HFFc6 (cell line): ENCODE measurements around the gene RIPOR1. TPM values are rescaled to one million over a fixed set of nuclear protein-coding genes. Genes with fewer than 3 reads are reported as not detected.

Experiments used
- DNase-seq: peaks from one replicate; pipeline ENCODE4 v3.0.0-alpha.2; 2018
- H3K27ac Mint-ChIP-seq: 2 replicates; pipeline ENCODE4 v1.8.0; 2020; ENCODE audit warnings: mild to moderate bottlenecking, mixed read lengths
- H3K27me3 Mint-ChIP-seq: 2 replicates; pipeline ENCODE4 v1.8.0; 2021; ENCODE audit warnings: mild to moderate bottlenecking, moderate library complexity, mixed read lengths; ENCODE audit not compliant: insufficient read depth
- H3K36me3 Mint-ChIP-seq: 2 replicates; pipeline ENCODE4 v1.8.0; 2021; ENCODE audit warnings: low read depth, mixed read lengths
- H3K4me1 Mint-ChIP-seq: 2 replicates; pipeline ENCODE4 v1.8.0; 2020; ENCODE audit warnings: low read depth, mixed read lengths
- H3K4me3 Mint-ChIP-seq: 2 replicates; pipeline ENCODE4 v1.8.0; 2020; ENCODE audit warnings: mild to moderate bottlenecking, moderate library complexity, mixed read lengths
- H3K9me3 Mint-ChIP-seq: 2 replicates; pipeline ENCODE4 v1.8.0; 2020; ENCODE audit warnings: mild to moderate bottlenecking, mixed read lengths
- CTCF ChIP-seq: fragments of 200-600 bp; sonication (generic); IDR thresholded peaks from 2 replicates; pipeline ENCODE4 v1.5.0; 2021; ENCODE audit warnings: antibody characterized with exemption, mild to moderate bottlenecking
- total RNA-seq, 6 experiments: library from RNA; stranded (reverse); fragmentation: NEBNext Ultra II Directional; extraction: Animal tissue kit (Norgen Biotek cat#: 25700); gene quantifications; 2 replicates in 1 of 6; 3 replicates in 5 of 6; pipeline ENCODE4 v1.2.3, GENCODE V29; 2021

The RIPOR1 gene
- total RNA-seq, 6 experiments from 2014 or later: 72.2 to 101 (median 82.9) TPM

DNA sequence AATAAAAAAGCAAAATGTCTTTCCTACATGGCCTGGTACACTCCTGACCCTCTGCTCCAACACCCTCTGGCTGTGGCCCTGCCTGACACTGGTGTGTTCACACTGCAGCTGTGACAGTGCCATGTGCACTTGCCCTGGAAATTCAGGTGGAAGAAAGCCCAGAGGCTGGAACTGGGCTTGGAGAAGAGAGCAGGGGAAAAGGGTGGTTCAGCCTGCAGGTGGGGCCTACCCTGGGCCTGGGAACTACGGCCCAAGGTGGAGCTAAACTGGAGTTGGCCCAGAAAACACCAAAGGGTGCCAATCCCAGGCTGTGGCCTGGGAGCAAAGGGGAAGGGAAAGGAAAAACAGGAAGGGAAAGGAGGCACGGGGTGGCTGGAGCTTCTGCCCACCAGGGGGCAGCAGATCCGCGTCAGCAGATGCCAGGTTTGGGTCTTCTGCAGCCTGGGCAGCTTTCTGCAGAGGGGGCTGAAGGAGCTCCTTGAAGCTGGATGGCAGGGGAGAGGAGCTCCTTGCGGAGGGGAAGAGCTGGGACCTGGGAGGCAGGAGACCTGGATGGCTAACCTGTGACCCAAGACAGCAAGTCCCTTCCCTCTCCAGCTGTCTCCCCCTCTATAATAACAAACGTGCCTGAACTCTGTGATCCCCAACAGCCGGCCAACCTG, 18.3 kb downstream of the RIPOR1 start:
- Mint-ChIP-seq H3K4me1 (peaks cover 13% of the 10 kb centered on the region), H3K27ac (peak overlapping the region; percentile 40; the same call in 1 of the 2 replicates), H3K9me3 (no peaks in the 10 kb centered on the region), H3K4me3 (no peak overlapping the region), H3K36me3 (peaks cover 7% of the 10 kb centered on the region), H3K27me3 (no peaks in the 10 kb centered on the region; the same call in 1 of the 2 replicates)
- DNase-seq: peak; percentile 44
- peak; percentile 98 for TF ChIP-seq CTCF

DNA sequence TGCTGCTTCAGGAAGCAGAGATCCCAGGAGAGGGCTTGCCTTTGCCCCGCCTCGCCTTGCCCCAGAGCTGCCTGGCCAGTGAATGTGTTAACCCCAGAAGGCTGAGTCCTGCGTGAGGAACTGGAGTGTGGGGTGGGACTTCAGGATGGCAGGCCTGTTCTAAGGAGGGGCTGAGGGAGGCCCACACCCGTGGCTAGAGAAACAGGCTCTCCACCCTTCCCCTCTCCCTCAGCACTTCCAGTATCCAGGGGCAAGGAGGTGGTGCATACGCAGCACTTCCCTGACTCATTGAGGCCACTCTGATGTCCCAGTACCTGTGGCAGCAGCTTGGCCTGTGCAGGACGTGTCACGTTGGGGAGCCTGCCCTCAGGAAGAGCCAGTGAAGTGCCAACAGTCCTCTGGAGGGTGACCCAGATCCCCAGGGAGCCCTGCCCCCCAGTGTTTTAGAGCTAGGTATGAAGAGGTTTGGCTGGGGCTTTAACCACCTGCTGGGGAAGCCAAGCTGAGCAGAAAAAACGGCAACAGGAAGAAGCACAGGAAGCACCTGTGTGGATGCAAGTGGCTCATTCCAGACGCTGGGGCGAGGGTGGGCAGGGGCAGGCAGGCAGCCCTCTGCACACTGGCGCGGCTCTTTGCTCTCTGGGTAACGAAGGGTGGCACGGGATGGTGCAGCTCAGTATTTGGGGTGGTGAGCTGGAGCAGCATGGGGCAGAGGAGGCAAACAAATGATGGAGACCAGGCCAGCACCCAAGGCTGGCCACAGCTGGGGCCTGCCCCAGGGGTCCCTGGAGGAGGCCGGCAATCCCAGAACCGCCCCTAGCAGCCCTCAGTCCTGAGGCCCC, 19.0 kb downstream of the RIPOR1 start:
- Mint-ChIP-seq H3K4me1 (peaks cover 6% of the 10 kb centered on the region), H3K27me3 (peaks cover 2% of the 10 kb centered on the region), H3K36me3 (no peaks in the 10 kb centered on the region), H3K27ac (peak overlapping the region; percentile 16), H3K9me3 (no peaks in the 10 kb centered on the region), H3K4me3 (no peak overlapping the region)
- DNase-seq: no peak
- no peak for TF ChIP-seq CTCF

DNA sequence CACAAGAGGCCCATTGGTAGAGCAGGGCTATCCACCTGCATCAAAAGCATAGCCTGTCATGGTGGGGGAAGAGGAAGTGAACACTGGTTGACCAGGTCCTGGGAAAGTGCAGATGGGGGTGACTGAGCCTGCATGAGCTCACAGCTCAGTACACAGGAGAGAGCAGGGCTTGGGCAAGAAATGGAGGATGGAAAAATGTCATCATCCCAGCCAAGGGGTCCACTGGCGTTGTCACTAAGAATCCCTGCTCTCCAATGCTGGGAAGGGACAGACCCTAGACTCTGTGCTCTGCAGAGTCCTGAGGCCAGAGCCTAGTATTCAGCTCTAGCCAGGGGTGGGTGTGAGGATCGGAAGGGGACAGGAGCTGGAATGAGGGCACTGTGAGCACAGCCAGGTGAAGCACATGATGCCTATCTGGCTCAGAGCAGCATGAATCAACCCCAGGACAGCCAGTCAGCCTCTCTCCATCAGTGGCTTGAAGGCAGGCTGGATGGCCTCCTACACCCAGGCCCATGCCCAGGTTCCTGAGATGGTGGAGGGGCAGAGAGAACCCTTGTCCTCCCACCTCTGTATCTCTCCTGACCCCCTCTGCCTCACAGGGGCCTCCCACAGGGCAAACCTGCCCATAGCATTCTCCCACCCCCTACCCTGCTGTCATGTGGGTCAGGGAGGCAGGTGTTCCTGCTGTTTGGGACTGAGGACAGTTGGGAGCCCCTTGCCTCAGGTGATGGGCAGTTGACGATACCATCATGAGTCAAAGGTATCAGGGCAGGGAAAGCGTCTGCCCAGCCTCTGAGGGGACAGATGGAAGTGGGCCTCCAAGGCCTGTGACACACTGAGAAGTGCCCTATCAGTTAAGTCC, 19.9 kb downstream of the RIPOR1 start:
- Mint-ChIP-seq H3K27ac (peak overlapping the region; percentile 45), H3K36me3 (no peaks in the 10 kb centered on the region), H3K9me3 (no peaks in the 10 kb centered on the region), H3K27me3 (peaks cover 2% of the 10 kb centered on the region), H3K4me3 (no peak overlapping the region), H3K4me1 (peaks cover 5% of the 10 kb centered on the region; the same call in 1 of the 2 replicates)
- TF ChIP-seq CTCF: no peak
- DNase-seq: no peak

DNA sequence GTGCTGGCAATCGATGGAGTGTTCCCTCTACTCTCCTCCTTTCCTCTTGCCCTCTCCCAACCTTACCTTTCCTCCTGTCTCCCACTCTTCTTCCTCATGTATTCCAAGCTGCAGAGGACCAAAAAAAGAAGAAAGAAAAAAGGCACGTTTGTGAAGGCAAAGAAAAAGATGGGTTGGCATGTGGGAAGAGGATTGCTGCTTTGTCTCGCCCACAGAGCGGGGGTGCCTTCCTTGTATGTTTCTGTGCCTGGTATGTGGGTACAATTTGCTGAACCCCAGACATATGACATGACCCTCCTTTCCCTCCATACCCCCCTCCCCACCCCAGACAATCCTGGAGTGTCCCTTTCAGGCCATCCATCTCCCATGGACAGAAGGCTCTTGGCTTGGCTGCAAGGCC, 20.6 kb downstream of the RIPOR1 start:
- peaks cover 2% of the 10 kb centered on the region; the same call in 1 of the 2 replicates for H3K27me3 Mint-ChIP-seq
- peaks cover 9% of the 10 kb centered on the region for H3K4me1 Mint-ChIP-seq
- H3K4me3 Mint-ChIP-seq: no peak overlapping the region
- TF ChIP-seq CTCF: no peak
- H3K36me3 Mint-ChIP-seq: no peaks in the 10 kb centered on the region
- H3K27ac Mint-ChIP-seq: peak overlapping the region; percentile 45
- DNase-seq: no peak
- H3K9me3 Mint-ChIP-seq: no peaks in the 10 kb centered on the region

- no peaks in the 10 kb centered on the region for H3K9me3 Mint-ChIP-seq
- H3K27me3 Mint-ChIP-seq: peaks cover 2% of the 10 kb centered on the region; the same call in 1 of the 2 replicates
These were observed 21.3 kb downstream of the RIPOR1 start for GRCh38 chr16:67549936-67550335.

More at GRCh38 chr16:67549936-67550335, 21.3 kb downstream of the RIPOR1 start:
- Mint-ChIP-seq H3K4me1 (peaks cover 12% of the 10 kb centered on the region), H3K36me3 (no peaks in the 10 kb centered on the region), H3K4me3 (no peak overlapping the region), H3K27ac (no peak overlapping the region)
- no peak for DNase-seq
- no peak for TF ChIP-seq CTCF
